ENCODE results near the gene ATAT1.

The ATAT1 gene

DNA sequence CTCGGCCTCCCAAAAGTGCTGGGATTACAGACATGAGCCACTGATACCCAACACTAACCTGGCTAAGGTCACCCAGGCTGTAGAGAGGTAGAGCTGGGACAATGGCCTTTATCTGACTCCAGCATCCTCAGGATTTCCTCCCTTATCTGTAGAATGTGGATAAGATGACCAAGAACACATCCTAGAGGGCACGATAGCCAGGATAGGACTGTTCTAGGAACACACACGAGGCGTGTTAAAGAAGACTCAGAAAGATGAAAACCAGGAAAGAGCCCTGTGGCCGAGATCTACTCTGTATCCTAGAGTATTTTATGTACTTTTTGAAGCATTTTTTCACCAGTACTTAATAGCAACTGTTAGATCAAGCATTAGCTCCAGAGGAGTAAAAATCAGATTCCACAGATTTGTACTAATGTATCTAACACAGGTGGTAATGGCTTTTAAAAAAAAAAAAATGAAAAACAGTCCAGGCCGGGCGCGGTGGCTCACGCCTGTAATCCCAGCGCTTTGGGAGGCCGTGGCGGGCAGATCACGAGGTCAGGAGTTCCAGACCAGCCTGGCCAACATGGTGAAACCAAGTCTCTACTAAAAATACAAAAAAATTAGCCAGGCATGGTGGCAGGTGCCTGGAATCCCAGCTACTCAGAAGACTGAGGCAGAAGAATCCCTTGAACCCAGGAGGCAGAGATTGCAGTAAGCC, 26.9 kb upstream of the ATAT1 start:
- Histone ChIP-seq H3K27me3 (ENCODE audit: control insufficient read depth in 5 of 5, insufficient read depth in 4 of 5, low read length in 5 of 5) (no peaks in the 10 kb centered on the region), H3K9me3 (ENCODE audit: control insufficient read depth in 5 of 5, low read length in 5 of 5) (no peaks in the 10 kb centered on the region), H3K27ac (ENCODE audit: low read depth, low read length) (no peak overlapping the region), H3K9ac (ENCODE audit: low read length in 5 of 5) (no peak overlapping the region), H3K4me3 (ENCODE audit: low read depth in 1 of 5, low read length in 5 of 5) (no peak overlapping the region), H3K36me3 (ENCODE audit: control insufficient read depth in 5 of 5, insufficient read depth in 5 of 5, low read length in 5 of 5) (peaks cover 8 to 50% (median 44%) of the 10 kb centered on the region in 5 donors), H3K4me1 (ENCODE audit: control insufficient read depth in 5 of 5, insufficient read depth in 5 of 5, low read length in 5 of 5) (peaks cover 0 to 2% (median 0%) of the 10 kb centered on the region in 5 donors)

DNA sequence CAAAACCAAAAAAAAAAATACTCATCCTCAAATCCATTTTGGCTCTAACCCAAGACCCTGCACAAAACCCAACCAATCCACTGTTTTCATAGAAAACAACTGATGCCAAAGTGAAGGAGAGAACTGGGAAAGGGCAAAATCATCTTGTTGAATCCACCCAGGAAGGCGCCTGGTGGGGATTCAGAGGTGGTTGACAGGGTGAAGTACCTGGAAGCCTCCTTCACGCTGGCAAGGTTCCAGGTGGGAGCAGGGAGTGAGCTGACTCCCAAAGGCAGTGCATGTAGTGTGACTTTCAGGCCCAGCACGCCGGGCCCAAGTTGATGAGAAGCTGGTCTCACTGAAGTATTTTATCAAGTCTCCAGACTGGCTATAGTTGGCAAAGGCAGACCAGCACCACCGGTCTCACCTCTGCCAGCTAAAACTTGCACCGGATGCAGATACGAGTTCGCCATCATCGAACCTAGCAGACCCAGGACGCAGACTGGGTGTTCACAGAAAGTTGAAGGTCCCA, 26.2 kb upstream of the ATAT1 start:
- H3K4me3 ChIP-seq (ENCODE audit: low read depth in 1 of 5, low read length in 5 of 5) = no peak overlapping the region
- H3K36me3 ChIP-seq (ENCODE audit: control insufficient read depth in 5 of 5, insufficient read depth in 5 of 5, low read length in 5 of 5) = peaks cover 11 to 53% (median 51%) of the 10 kb centered on the region in 5 donors
- H3K9me3 ChIP-seq (ENCODE audit: control insufficient read depth in 5 of 5, low read length in 5 of 5) = no peaks in the 10 kb centered on the region
- H3K4me1 ChIP-seq (ENCODE audit: control insufficient read depth in 5 of 5, insufficient read depth in 5 of 5, low read length in 5 of 5) = peaks cover 0 to 2% (median 0%) of the 10 kb centered on the region in 5 donors
- H3K27ac ChIP-seq (ENCODE audit: low read depth, low read length) = no peak overlapping the region
- no peaks in the 10 kb centered on the region for H3K27me3 ChIP-seq (ENCODE audit: control insufficient read depth in 5 of 5, insufficient read depth in 4 of 5, low read length in 5 of 5)
- no peak overlapping the region for H3K9ac ChIP-seq (ENCODE audit: low read length in 5 of 5)

DNA sequence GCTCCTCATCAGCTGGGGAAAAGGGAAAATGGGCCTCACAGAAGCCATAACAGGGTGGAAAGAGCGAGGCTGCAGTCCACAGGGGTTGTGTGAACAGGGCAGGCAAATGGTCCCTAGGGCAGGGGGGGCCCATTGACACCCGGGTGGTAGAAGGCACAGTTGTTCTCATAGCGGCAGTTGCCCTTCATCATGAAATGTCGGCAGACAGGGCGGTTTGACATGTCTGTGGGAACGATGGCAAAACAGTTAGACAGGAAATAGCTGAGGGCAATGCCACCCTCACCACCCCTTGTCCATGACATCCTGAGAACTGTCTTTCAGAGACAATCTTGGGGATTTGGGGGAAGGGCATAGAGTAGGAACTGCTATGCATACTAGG, 25.2 kb upstream of the ATAT1 start:
- Histone ChIP-seq H3K36me3 (ENCODE audit: control insufficient read depth in 5 of 5, insufficient read depth in 5 of 5, low read length in 5 of 5) (peaks cover 11 to 61% (median 59%) of the 10 kb centered on the region in 5 donors), H3K4me3 (ENCODE audit: low read depth in 1 of 5, low read length in 5 of 5) (no peak overlapping the region), H3K4me1 (ENCODE audit: control insufficient read depth in 5 of 5, insufficient read depth in 5 of 5, low read length in 5 of 5) (peaks cover 0 to 2% (median 0%) of the 10 kb centered on the region in 5 donors), H3K9ac (ENCODE audit: low read length in 5 of 5) (no peak overlapping the region), H3K9me3 (ENCODE audit: control insufficient read depth in 5 of 5, low read length in 5 of 5) (no peaks in the 10 kb centered on the region), H3K27ac (ENCODE audit: low read depth, low read length) (no peak overlapping the region), H3K27me3 (ENCODE audit: control insufficient read depth in 5 of 5, insufficient read depth in 4 of 5, low read length in 5 of 5) (no peaks in the 10 kb centered on the region)

DNA sequence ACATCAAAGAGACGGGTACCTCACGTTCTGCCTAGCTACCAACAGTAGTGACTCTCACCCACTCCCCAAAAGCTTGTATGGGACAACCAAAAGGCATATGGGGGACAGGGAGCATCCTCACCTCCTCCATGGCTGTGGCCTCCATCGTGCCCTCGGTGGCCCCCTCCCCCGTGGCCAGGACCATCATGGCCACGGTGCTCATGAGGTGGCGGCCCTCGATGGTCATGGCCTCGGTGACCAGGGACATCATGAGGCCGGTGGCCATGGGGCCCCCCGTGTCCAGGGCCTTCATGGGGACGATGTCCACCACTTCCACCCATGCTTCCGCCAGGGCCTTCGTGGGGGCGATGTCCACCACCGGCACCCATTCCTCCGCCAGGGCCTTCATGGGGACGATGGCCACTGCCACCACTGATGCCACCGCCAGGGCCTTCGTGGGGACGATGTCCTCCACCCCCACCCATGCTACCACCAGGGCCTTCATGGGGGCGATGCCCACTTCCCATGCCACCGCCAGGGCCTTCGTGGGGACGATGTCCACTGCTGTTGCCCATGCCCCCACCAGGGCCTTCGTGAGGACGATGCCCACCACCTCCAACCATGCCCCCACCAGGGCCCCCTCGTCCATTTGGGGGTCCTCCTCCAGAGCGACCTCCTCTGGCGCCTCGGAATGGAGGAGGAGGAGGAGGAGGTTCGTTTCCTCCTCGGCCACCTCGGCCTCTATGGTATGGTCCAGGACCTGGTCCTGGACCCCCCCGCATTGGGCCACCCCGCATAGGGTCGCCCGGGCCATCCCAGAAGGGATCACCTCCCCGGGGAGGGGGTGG, 24.6 kb upstream of the ATAT1 start:
- Histone ChIP-seq H3K9me3 (ENCODE audit: control insufficient read depth in 5 of 5, low read length in 5 of 5) (no peaks in the 10 kb centered on the region), H3K36me3 (ENCODE audit: control insufficient read depth in 5 of 5, insufficient read depth in 5 of 5, low read length in 5 of 5) (peaks cover 11 to 67% (median 63%) of the 10 kb centered on the region in 5 donors), H3K27me3 (ENCODE audit: control insufficient read depth in 5 of 5, insufficient read depth in 4 of 5, low read length in 5 of 5) (no peaks in the 10 kb centered on the region), H3K4me3 (ENCODE audit: low read depth in 1 of 5, low read length in 5 of 5) (no peak overlapping the region), H3K27ac (ENCODE audit: low read depth, low read length) (no peak overlapping the region), H3K9ac (ENCODE audit: low read length in 5 of 5) (no peak overlapping the region), H3K4me1 (ENCODE audit: control insufficient read depth in 5 of 5, insufficient read depth in 5 of 5, low read length in 5 of 5) (peaks cover 0 to 2% (median 0%) of the 10 kb centered on the region in 5 donors)

DNA sequence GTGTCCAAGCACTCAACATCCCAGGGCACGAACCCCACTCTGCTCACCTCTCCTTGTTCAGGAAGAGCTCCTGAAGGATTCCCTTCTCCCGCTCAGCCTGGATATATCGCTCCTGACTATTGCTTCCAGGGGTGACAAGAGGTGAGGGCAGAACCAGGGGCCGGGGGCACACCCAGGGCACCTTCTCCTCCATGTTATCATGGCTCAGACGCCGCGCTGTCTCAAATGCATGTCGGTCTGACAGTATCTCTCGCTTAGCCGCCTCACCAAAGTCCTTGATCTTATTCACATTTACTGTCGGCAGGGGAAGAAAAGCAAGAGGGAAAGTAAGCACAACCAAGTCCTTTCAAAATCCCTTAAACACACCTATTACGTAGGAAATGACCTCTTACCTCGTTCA, 22.7 kb upstream of the ATAT1 start:
- Histone ChIP-seq H3K36me3 (ENCODE audit: control insufficient read depth in 5 of 5, insufficient read depth in 5 of 5, low read length in 5 of 5) (peaks cover 17 to 85% (median 72%) of the 10 kb centered on the region in 5 donors), H3K27me3 (ENCODE audit: control insufficient read depth in 5 of 5, insufficient read depth in 4 of 5, low read length in 5 of 5) (no peaks in the 10 kb centered on the region), H3K4me3 (ENCODE audit: low read depth in 1 of 5, low read length in 5 of 5) (no peak overlapping the region), H3K9me3 (ENCODE audit: control insufficient read depth in 5 of 5, low read length in 5 of 5) (no peaks in the 10 kb centered on the region), H3K27ac (ENCODE audit: low read depth, low read length) (no peak overlapping the region), H3K4me1 (ENCODE audit: control insufficient read depth in 5 of 5, insufficient read depth in 5 of 5, low read length in 5 of 5) (peaks cover 0 to 12% (median 4%) of the 10 kb centered on the region in 5 donors), H3K9ac (ENCODE audit: low read length in 5 of 5) (no peak overlapping the region)

DNA sequence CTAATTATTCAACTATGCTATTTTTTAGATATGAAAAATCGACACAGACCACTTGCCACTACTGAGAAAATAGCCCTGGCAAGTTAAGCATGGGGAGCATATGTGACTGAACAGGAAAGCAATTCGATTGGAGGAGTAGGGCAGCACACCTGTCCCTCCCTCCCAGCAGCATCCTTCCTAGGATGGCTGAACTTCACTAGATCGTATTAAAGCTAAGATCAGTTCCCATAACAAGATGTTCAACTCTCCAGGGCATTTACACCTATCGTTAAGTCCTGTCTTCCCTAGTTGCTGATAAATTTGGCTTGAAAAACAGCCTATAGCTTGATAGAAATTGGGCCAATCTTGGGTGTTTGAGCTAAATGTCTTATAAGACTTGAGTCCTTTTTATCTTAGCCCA, 16.6 kb upstream of the ATAT1 start:
- Histone ChIP-seq H3K36me3 (ENCODE audit: control insufficient read depth in 5 of 5, insufficient read depth in 5 of 5, low read length in 5 of 5) (peaks cover 6 to 44% (median 30%) of the 10 kb centered on the region in 5 donors), H3K9ac (ENCODE audit: low read length in 5 of 5) (no peak overlapping the region), H3K27me3 (ENCODE audit: control insufficient read depth in 5 of 5, insufficient read depth in 4 of 5, low read length in 5 of 5) (no peaks in the 10 kb centered on the region), H3K4me3 (ENCODE audit: low read depth in 1 of 5, low read length in 5 of 5) (no peak overlapping the region), H3K9me3 (ENCODE audit: control insufficient read depth in 5 of 5, low read length in 5 of 5) (no peaks in the 10 kb centered on the region), H3K4me1 (ENCODE audit: control insufficient read depth in 5 of 5, insufficient read depth in 5 of 5, low read length in 5 of 5) (peaks cover 3 to 54% (median 48%) of the 10 kb centered on the region in 5 donors), H3K27ac (ENCODE audit: low read depth, low read length) (no peak overlapping the region)

DNA sequence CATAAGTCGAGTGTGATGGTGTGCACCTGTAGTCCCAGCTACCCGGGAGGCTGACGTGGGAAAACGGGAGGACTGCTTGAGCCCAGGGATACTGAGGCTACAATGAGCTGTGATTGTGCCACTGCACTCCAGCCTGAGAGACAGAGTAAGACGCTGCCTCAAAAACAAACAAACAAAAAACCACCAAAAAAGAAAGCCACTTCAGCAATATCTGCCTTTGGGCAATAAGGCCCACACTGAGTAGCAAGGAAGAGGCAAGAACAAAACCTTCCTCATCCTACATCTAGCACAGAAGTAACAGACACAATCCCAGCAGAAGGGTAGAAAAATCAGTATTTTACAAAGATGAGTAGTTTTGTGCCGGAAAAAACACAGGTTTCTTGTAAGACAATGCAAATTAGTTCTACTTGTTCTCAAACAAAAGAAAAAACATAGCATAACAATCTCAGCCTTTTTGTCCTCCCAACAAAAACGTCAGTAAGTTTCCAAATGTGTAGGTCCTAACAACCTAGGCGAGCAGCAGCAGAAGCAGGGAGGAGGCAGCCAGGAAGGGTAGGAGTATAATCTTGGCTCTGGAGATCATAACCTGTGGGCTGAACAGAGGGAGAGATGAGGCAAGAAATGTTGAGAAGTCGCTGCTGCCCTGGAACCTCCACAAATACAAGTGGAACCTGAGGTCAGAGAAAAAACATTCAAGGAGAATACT, 15.4 kb upstream of the ATAT1 start:
- H3K36me3 ChIP-seq (ENCODE audit: control insufficient read depth in 5 of 5, insufficient read depth in 5 of 5, low read length in 5 of 5) = peaks cover 6 to 37% (median 23%) of the 10 kb centered on the region in 5 donors
- H3K27ac ChIP-seq (ENCODE audit: low read depth, low read length) = no peak overlapping the region
- no peak overlapping the region for H3K9ac ChIP-seq (ENCODE audit: low read length in 5 of 5)
- H3K4me3 ChIP-seq (ENCODE audit: low read depth in 1 of 5, low read length in 5 of 5) = no peak overlapping the region
- H3K4me1 ChIP-seq (ENCODE audit: control insufficient read depth in 5 of 5, insufficient read depth in 5 of 5, low read length in 5 of 5) = peaks cover 3 to 54% (median 51%) of the 10 kb centered on the region in 5 donors
- no peaks in the 10 kb centered on the region for H3K9me3 ChIP-seq (ENCODE audit: control insufficient read depth in 5 of 5, low read length in 5 of 5)
- H3K27me3 ChIP-seq (ENCODE audit: control insufficient read depth in 5 of 5, insufficient read depth in 4 of 5, low read length in 5 of 5) = no peaks in the 10 kb centered on the region

DNA sequence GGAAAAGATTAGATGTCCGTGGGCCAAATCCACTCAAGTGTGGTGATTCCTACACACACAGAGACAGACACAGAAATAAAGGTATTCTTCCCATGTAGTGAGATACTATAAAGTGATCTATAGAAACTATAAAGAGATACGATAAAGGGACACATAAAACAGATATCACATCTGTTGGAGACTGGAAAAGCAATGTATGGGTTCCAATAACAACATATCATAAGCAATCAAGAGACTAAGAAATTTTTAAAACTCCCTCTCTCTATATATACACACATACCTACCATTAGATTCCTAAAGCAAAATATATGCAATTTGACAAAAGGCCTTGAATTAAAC, 14.8 kb upstream of the ATAT1 start:
- no peak overlapping the region for H3K27ac ChIP-seq (ENCODE audit: low read depth, low read length)
- peaks cover 6 to 37% (median 22%) of the 10 kb centered on the region in 5 donors for H3K36me3 ChIP-seq (ENCODE audit: control insufficient read depth in 5 of 5, insufficient read depth in 5 of 5, low read length in 5 of 5)
- peaks cover 3 to 54% (median 51%) of the 10 kb centered on the region in 5 donors for H3K4me1 ChIP-seq (ENCODE audit: control insufficient read depth in 5 of 5, insufficient read depth in 5 of 5, low read length in 5 of 5)
- H3K9me3 ChIP-seq (ENCODE audit: control insufficient read depth in 5 of 5, low read length in 5 of 5) = no peaks in the 10 kb centered on the region
- no peak overlapping the region for H3K9ac ChIP-seq (ENCODE audit: low read length in 5 of 5)
- no peak overlapping the region for H3K4me3 ChIP-seq (ENCODE audit: low read depth in 1 of 5, low read length in 5 of 5)
- H3K27me3 ChIP-seq (ENCODE audit: control insufficient read depth in 5 of 5, insufficient read depth in 4 of 5, low read length in 5 of 5) = no peaks in the 10 kb centered on the region

DNA sequence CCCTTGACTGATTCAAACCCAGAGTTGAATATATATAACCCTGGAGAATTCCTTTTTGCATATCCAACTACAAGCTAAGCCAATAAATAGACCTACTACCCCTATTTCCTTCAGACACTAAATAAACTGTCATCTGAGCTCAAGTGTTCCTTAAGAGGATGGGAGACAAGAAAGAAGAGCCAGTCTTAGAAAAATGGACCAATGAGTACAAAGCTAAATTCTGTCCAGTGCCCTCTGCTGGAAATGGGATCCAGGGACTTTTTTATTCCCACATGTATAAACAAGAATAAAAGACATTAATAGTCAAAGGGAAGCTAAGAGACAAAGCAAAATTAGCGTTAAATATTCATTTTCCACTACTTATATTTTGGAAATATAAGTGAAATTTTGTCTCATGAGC, 14.5 kb upstream of the ATAT1 start:
- peaks cover 4 to 54% (median 48%) of the 10 kb centered on the region in 5 donors for H3K4me1 ChIP-seq (ENCODE audit: control insufficient read depth in 5 of 5, insufficient read depth in 5 of 5, low read length in 5 of 5)
- H3K9me3 ChIP-seq (ENCODE audit: control insufficient read depth in 5 of 5, low read length in 5 of 5) = no peaks in the 10 kb centered on the region
- H3K36me3 ChIP-seq (ENCODE audit: control insufficient read depth in 5 of 5, insufficient read depth in 5 of 5, low read length in 5 of 5) = peaks cover 5 to 35% (median 21%) of the 10 kb centered on the region in 5 donors
- peak overlapping the region in 1 of 5 donors; percentile 33 for H3K9ac ChIP-seq (ENCODE audit: low read length in 5 of 5)
- H3K4me3 ChIP-seq (ENCODE audit: low read depth in 1 of 5, low read length in 5 of 5) = no peak overlapping the region
- no peaks in the 10 kb centered on the region for H3K27me3 ChIP-seq (ENCODE audit: control insufficient read depth in 5 of 5, insufficient read depth in 4 of 5, low read length in 5 of 5)
- peak overlapping the region; percentile 99 for H3K27ac ChIP-seq (ENCODE audit: low read depth, low read length)
